Panc1 (cell line): ENCODE measurements around the gene GLOD4.
"Not testable (repeated sequence)": the region's sequence is repeated elsewhere in the genome, so short reads cannot be mapped to it uniquely, and the experiment has no call there.

Experiments
- CTCF ChIP-seq: fragments of 450-650 bp; IDR thresholded peaks from 2 replicates; pipeline ENCODE4 v1.5.1; 2017; ENCODE audit warnings: mild to moderate bottlenecking
- POLR2AphosphoS5 ChIP-seq: IDR thresholded peaks from 2 replicates; pipeline ENCODE4 v1.6.1; 2012; ENCODE audit warnings: mild to moderate bottlenecking, low read depth, low read length, moderate library complexity
- SIN3A ChIP-seq: IDR thresholded peaks from 2 replicates; pipeline ENCODE4 v1.6.1; 2012; ENCODE audit warnings: low read depth, mild to moderate bottlenecking, low read length, moderate library complexity, borderline replicate concordance; ENCODE audit not compliant: insufficient read depth
- TCF7L2 ChIP-seq: IDR thresholded peaks from 2 replicates; pipeline ENCODE4 v1.6.1; 2011; ENCODE audit warnings: mild to moderate bottlenecking, low read depth, low read length, inconsistent platforms
- TF ChIP-seq, protein P1 (sequence below), 2 experiments: IDR thresholded peaks; 2 replicates each; pipeline ENCODE4 v1.6.1; 2011 to 2012; ENCODE audit warnings: low read depth in 2 of 2, control low read depth in 1 of 2, low read length in 1 of 2, mild to moderate bottlenecking in 1 of 2, moderate library complexity in 1 of 2; ENCODE audit not compliant: insufficient read depth in 1 of 2

DNA sequence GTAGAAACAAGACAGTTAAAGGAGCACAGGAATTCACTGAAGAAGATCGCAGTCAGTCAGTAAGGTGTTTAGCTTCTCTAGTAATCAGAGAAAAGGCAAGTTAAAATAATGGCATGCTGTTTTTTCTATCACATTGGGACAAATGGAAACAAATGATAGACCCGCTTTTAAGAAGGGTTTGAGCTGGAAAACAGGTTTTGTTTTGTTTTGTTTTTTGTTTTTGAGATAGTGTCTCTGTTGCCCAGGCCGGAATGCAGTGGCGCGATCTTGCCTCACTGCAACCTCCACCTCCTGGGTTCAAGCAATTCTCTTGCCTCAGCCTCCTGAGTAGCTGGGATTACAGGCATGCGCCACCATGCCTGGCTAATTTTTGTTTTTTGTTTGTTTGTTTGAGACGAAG, 3.8 kb upstream of the GLOD4 start:
- TF ChIP-seq CTCF, POLR2AphosphoS5, SIN3A, TCF7L2: not testable (repeated sequence)
- TF ChIP-seq, protein P1, sequence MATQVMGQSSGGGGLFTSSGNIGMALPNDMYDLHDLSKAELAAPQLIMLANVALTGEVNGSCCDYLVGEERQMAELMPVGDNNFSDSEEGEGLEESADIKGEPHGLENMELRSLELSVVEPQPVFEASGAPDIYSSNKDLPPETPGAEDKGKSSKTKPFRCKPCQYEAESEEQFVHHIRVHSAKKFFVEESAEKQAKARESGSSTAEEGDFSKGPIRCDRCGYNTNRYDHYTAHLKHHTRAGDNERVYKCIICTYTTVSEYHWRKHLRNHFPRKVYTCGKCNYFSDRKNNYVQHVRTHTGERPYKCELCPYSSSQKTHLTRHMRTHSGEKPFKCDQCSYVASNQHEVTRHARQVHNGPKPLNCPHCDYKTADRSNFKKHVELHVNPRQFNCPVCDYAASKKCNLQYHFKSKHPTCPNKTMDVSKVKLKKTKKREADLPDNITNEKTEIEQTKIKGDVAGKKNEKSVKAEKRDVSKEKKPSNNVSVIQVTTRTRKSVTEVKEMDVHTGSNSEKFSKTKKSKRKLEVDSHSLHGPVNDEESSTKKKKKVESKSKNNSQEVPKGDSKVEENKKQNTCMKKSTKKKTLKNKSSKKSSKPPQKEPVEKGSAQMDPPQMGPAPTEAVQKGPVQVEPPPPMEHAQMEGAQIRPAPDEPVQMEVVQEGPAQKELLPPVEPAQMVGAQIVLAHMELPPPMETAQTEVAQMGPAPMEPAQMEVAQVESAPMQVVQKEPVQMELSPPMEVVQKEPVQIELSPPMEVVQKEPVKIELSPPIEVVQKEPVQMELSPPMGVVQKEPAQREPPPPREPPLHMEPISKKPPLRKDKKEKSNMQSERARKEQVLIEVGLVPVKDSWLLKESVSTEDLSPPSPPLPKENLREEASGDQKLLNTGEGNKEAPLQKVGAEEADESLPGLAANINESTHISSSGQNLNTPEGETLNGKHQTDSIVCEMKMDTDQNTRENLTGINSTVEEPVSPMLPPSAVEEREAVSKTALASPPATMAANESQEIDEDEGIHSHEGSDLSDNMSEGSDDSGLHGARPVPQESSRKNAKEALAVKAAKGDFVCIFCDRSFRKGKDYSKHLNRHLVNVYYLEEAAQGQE (IDR thresholded peaks at IDR 0.05; ENCODE audit: insufficient read depth in 1 of 2, low read depth in 2 of 2, low read length in 1 of 2) = not testable (repeated sequence)
